HepG2 (cell line): ENCODE measurements around the gene SUV39H2. TPM values are rescaled to one million over a fixed set of nuclear protein-coding genes. Genes with fewer than 3 reads are reported as not detected.
A peak's percentile ranks its signal among the peaks of the same experiment; 100 is the strongest.

Experiments used
- ATAC-seq: fragments of 200-7000 bp; cut with Tn5 transposase; 3 replicates; pipeline ENCODE4 v1.9.1; 2020; ENCODE audit warnings: mild to moderate bottlenecking, moderate library complexity
- BruUV-seq: library from RNA; stranded (reverse); fragments of 400-500 nt; replicated peaks from 2 replicates; lab custom pipeline; 2021; lab: Mats Ljungman, UMichigan
- CTCF ChIA-PET: fragments of 300-600 bp; formaldehyde crosslinking; extraction: SDS; loops from one replicate; lab custom pipeline; 2021; ENCODE audit warnings: low total read pairs, inconsistent platforms, low intra/inter-chr PET ratio; lab: Yijun Ruan, JAX
- POLR2A ChIA-PET: fragments of 350-600 bp; sonication (Branson Sonifier 250); formaldehyde crosslinking; loops from one replicate; lab custom pipeline; 2020; ENCODE audit warnings: antibody characterized with exemption, inconsistent platforms; lab: Yijun Ruan, JAX
- DNase-seq: peaks from one replicate; pipeline ENCODE4 v3.0.0-alpha.2; 2015; ENCODE audit warnings: low spot score
- FAIRE-seq: peaks from 3 replicates; lab custom pipeline; 2011; peaks lifted over from hg19 to GRCh38; lab: Jason Lieb, UNC
- H2AFZ ChIP-seq: one replicate; pipeline ENCODE4 v1.6.1; 2011; ENCODE audit warnings: low read length, inconsistent platforms
- H3K27ac ChIP-seq: fragments of 300-600 bp; 3 replicates; pipeline ENCODE4 v1.8.0; 2011; ENCODE audit warnings: mixed run types, mild to moderate bottlenecking, mixed read lengths, low read length, inconsistent platforms; ENCODE audit not compliant: insufficient read depth; ENCODE audit errors: extremely low read length
- H3K27me3 ChIP-seq, 2 experiments: fragments of 200-600 bp in 1 of 2; 2 replicates in 1 of 2; 3 replicates in 1 of 2; pipeline versions ENCODE4 v1.6.0 to v1.8.0; 2011; ENCODE audit warnings: low read length in 2 of 2, mild to moderate bottlenecking in 2 of 2, moderate library complexity in 2 of 2, inconsistent platforms in 1 of 2; ENCODE audit not compliant: insufficient read depth in 2 of 2, control insufficient read depth in 1 of 2
- H3K36me3 ChIP-seq, 2 experiments: fragments of 200-600 bp in 1 of 2; replicated peaks in 1 of 2; 2 replicates in 1 of 2; 3 replicates in 1 of 2; pipeline versions ENCODE4 v1.5.1 to v1.8.0; 2011; ENCODE audit warnings: low read length in 2 of 2, inconsistent platforms in 1 of 2; ENCODE audit not compliant: insufficient read depth in 2 of 2, control insufficient read depth in 1 of 2
- H3K4me1 ChIP-seq: 2 replicates; pipeline ENCODE4 v1.5.1; 2012; ENCODE audit warnings: low read length, inconsistent platforms; ENCODE audit not compliant: insufficient read depth
- H3K4me2 ChIP-seq: 2 replicates; pipeline ENCODE4 v1.6.0; 2011; ENCODE audit warnings: low read depth, low read length, inconsistent platforms
- H3K4me3 ChIP-seq, 3 experiments: fragments of 200-600 bp in 1 of 3; sonication (generic), shearing (Covaris generic) in 1 of 3; replicated peaks in 1 of 3; 2 replicates each; pipeline ENCODE4 v1.5.1; 2011 to 2016; ENCODE audit warnings: low read length in 3 of 3, inconsistent platforms in 2 of 3, low read depth in 2 of 3, mild to moderate bottlenecking in 2 of 3, control low read depth in 1 of 3, mixed read lengths in 1 of 3; ENCODE audit not compliant: insufficient read depth in 1 of 3
- H3K79me2 ChIP-seq: one replicate; pipeline ENCODE4 v1.6.1; 2011; ENCODE audit warnings: low read length, inconsistent platforms; ENCODE audit not compliant: insufficient read depth
- H3K9ac ChIP-seq: 2 replicates; pipeline ENCODE4 v1.6.0; 2011; ENCODE audit warnings: mild to moderate bottlenecking, low read depth, low read length, inconsistent platforms; ENCODE audit not compliant: insufficient read depth
- H3K9me3 ChIP-seq: 2 replicates; pipeline ENCODE4 v1.5.1; 2012; ENCODE audit warnings: mild to moderate bottlenecking, low read length
- H4K20me1 ChIP-seq: 2 replicates; pipeline ENCODE4 v1.6.0; 2011; ENCODE audit warnings: inconsistent platforms, mild to moderate bottlenecking, low read length, moderate library complexity; ENCODE audit not compliant: insufficient read depth
- POLR2A ChIP-seq, 2 experiments: IDR thresholded peaks; 2 replicates each; pipeline ENCODE4 v1.6.1; 2011; ENCODE audit warnings: low read depth in 2 of 2, low read length in 2 of 2, mild to moderate bottlenecking in 1 of 2, moderate library complexity in 1 of 2; ENCODE audit not compliant: insufficient read depth in 1 of 2
- POLR2AphosphoS5 ChIP-seq: IDR thresholded peaks from 2 replicates; pipeline ENCODE4 v1.6.1; 2012; ENCODE audit warnings: low read depth, low read length
- RBM22 ChIP-seq: fragments of 200-400 bp; formaldehyde crosslinking; optimal IDR thresholded peaks from 2 replicates; pipeline ENCODE3; 2017; ENCODE audit warnings: mild to moderate bottlenecking, low read length, moderate library complexity
- STAT6 ChIP-seq: sonication (generic); formaldehyde crosslinking; IDR thresholded peaks from 2 replicates; pipeline ENCODE4 v1.4.0; 2020; ENCODE audit warnings: missing genetic modification reagents, mild to moderate bottlenecking, borderline replicate concordance
- THAP11 ChIP-seq: IDR thresholded peaks from 2 replicates; pipeline ENCODE4 v1.6.1; 2016; ENCODE audit warnings: missing biosample characterization, missing genetic modification reagents
- WGBS: methylation state at CpG from one replicate; pipeline ENCODE4 v1.1.6; 2017; ENCODE audit warnings: low lambda C conversion rate; 5-methylcytosine and 5-hydroxymethylcytosine counted together
- in situ Hi-C: cut with HindIII; loops from 2 replicates; pipeline ENCODE4 v1.10.0; 2017; ENCODE audit warnings: low pct_unique_long_range_greater_than_20kb; ENCODE audit not compliant: extremely low pct_ligation_motif_present
- intact Hi-C: fragments of 100-400 bp; cut with micrococcal nuclease; formaldehyde crosslinking; loops from one replicate; pipeline ENCODE4 v1.10.0; 2022; ENCODE audit not compliant: unreplicated experiment
- polyA plus RNA-seq, 8 experiments: library from polyadenylated mRNA; depleted of rRNA in 3 of 8; stranded (reverse) in 7 of 8; unstranded in 1 of 8; fragments of >200 nt; fragmentation: Illumina TruSeq in 4 of 8; extraction: Trizol in 4 of 8; gene quantifications; 2 replicates each; pipeline versions ENCODE4 v1.2.1 to v1.2.3, GENCODE V29; 2011 to 2016; ENCODE audit warnings: low read depth in 4 of 8, missing spikeins in 1 of 8, mixed read lengths in 1 of 8; ENCODE audit not compliant: insufficient read depth in 1 of 8
- total RNA-seq, 5 experiments: library from RNA; depleted of rRNA; stranded (reverse); fragments of >200 nt; fragmentation: Illumina TruSeq; extraction: Trizol; gene quantifications; 2 replicates each; pipeline ENCODE4 v1.2.3, GENCODE V29; 2016; ENCODE audit warnings: low read depth in 1 of 5

SUV39H2 gene
- total and polyA plus RNA-seq, 2 of the 13 experiments (the other 11 are each of a cell fraction or from before 2014, with no cell fraction given): 9.0 to 44.3 TPM

GRCh38 chr10:14910953-14911352, 32.3 kb downstream of the SUV39H2 start (continued):
- TF ChIP-seq STAT6 (CRISPR knock-in tag): no peak
- TF ChIP-seq, all 625 proteins: peak for 0

- TF ChIP-seq POLR2A (IDR thresholded peaks at IDR 0.05; ENCODE audit: insufficient read depth in 1 of 2, low read depth in 2 of 2, low read length in 2 of 2): 0 out of 4 replicates have a peak, but pooled peaks of 1 of the 2 experiments have one; percentile 34
- peak; percentile 28 for TF ChIP-seq RBM22
- no peak for TF ChIP-seq THAP11
- TF ChIP-seq POLR2AphosphoS5: 0 out of 2 replicates have a peak, but pooled peaks have one; percentile 21
- TF ChIP-seq, all 625 proteins: peak for 3
- ATAC-seq: no peak
- Histone ChIP-seq H3K79me2 (no peaks in the 10 kb centered on the region), H2AFZ (no peak overlapping the region), H3K36me3 (peaks cover 4 to 48% of the 10 kb centered on the region in 2 experiments; a peak in 4 of 5 replicates), H3K27me3 (no peaks in the 10 kb centered on the region), H3K27ac (no peak overlapping the region), H4K20me1 (no peaks in the 10 kb centered on the region), H3K4me2 (no peak overlapping the region), H3K4me1 (no peaks in the 10 kb centered on the region), H3K9me3 (peaks cover 8% of the 10 kb centered on the region), H3K9ac (no peak overlapping the region), H3K4me3 (no peak overlapping the region)
- POLR2A ChIA-PET: no interaction called here
- DNase-seq: no peak
- CTCF ChIA-PET: no interaction called here
- no peak for FAIRE-seq
- in situ Hi-C loops: no loop called here
- TSS peak; percentile 15 for BruUV-seq
- intact Hi-C loops: no loop called here
- 100% methylated on average over 3 of the region's 3 CpGs for WGBS
These were observed 33.1 kb downstream of the SUV39H2 start for GRCh38 chr10:14911801-14912200.
